Stimulated activated CD4-positive, alpha-beta T cell treated with anti-CD3 and anti-CD28 coated beads, Interleukin-4, amount 100 ng/mL, for 4 hours (primary cell): Measurements from ENCODE around the gene BAZ1B.
A peak's percentile ranks its signal among the peaks of the same experiment; 100 is the strongest.
"Not testable (repeated sequence)": the region's sequence is repeated elsewhere in the genome, so short reads cannot be mapped to it uniquely, and the experiment has no call there.

Source experiments
- DNase-seq, 2 experiments: peaks; one replicate each; pipeline ENCODE4 v3.0.0-alpha.2; 2020

The BAZ1B gene

DNA sequence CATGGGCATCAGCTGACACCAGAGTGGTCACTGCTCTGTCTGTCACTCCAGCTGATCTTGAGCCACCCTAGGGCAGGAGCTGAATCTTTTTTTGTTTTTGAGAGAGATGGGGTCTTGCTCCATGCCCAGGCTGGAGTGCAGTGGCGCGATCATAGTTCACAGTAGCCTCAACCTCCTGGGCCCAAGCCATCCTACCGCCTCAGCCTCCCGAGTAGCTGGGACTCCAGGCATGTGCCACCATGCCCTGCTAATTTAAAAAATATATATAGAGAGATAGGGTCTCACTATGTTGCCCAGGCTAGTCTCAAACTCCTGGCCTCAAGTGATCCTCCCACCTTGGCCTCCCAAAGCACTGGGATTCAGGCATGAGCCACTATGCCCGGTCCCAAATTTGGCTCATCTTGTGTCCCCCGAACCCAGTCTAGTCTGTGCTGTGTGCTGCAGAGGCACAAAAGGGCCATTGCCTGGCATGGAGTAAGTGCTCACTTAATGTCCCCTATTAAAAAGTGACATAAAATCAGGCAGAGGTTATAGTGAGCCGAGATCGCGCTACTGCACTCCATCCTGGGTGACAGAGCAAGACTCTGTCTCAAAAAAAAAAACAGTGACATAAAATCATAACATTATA, 96.6 kb downstream of the BAZ1B start:
- DNase-seq: no peak

DNA sequence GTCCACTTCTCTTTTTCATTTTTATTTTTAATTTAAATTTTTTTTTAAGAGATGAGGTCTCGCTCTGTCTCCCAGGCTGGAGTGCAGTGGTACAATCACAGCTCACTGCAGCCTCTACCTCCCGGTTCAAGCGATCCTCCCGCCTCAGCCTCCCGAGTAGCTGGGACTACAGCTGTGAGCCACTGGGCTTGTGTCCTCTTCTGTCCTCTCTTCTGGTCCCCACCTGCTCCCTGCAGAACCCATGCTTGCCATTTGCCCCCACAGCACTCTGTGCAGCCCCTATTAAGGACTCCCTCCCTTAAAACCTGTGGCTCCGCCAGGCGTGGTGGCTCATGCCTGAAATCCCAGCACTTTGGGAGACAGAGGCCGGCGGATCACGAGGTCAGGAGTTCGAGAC, 97.6 kb downstream of the BAZ1B start:
- DNase-seq: no peak

DNA sequence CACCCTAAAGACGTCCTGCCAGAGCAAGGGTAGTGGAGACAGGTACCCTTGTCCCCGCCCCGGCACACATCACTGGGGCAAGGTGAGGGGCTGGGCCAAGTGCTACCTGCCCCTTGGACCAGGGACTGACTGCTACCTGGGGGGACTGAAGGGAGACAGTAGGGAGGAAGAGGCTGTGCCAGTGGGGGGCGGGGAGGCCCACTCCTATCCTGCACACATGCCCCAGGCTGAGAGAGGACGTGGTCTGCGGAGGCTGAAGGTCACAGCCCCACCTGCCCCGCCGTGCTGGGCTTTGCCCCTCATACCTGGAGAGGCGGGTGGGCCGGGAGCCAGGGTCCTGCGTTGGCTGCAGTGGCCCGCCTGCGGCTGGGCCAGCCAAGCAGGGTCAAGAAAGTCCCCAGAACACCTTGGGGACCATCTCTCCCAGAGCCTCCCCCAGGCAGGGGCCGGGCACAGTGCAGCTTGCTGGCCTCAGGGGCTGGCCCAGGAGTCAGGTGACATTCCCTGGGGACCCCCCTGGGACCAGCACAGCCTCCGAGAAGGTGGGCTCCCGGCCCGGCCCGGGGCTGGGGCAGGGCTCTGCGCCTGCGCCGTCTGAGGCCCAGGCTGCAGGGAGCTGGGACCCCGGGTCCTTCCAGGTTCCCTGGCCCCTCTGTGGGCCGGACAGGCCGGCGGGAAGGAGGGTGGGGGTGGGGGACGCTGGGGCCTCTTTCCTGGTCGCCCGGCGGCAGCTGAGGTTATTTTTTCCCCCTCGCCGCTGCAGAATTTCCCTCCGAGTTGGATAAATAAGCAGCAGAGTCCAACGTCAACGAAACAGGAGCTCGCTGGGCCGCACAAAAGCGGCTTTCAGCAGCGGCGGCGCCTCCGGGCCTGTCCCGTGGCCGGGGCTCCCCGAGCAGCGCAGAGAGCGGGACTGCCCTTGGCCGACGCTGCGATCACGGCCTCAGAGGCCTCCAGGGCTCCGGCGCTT, 98.3 kb downstream of the BAZ1B start:
- no peak for DNase-seq

DNA sequence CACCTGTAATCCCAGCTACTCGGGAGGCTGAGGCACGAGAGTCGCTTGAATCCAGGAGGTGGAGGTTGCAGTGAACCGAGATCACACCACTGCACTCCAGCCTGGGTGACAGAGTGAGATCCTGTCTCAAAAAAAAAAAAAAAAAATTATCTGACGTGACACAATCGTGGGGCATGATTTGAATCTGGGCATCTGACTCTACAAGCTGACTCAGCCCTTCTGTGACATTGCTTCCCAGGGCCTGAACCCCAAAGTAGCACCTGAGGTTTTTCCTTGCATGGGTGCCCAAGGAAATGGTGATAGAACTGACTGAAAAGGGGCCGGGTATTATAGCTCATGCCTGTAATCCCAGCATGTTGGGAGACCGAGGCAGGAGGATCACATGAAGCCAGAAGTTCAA, 101.5 kb downstream of the BAZ1B start:
- not testable (repeated sequence) for DNase-seq

DNA sequence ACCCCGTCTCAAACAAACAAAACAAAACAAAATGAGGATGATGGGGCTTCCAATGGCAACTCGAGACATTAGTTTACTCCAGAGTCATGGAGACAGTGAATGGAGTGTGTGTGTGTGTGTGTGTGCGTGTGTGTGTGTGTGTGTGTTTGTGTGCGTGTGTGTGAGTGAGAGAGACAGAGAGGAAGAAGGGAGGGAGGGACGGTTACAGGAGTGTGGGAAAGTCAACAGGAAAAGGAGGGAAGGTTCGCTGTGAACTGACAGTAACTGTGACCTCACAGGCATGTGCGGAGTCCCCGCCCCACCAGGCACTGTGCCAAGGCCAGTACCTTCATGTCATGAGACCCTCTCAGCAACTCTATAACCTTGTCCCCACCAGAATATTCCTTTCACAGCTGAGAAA, 102.1 kb downstream of the BAZ1B start:
- DNase-seq: not testable (repeated sequence)

DNA sequence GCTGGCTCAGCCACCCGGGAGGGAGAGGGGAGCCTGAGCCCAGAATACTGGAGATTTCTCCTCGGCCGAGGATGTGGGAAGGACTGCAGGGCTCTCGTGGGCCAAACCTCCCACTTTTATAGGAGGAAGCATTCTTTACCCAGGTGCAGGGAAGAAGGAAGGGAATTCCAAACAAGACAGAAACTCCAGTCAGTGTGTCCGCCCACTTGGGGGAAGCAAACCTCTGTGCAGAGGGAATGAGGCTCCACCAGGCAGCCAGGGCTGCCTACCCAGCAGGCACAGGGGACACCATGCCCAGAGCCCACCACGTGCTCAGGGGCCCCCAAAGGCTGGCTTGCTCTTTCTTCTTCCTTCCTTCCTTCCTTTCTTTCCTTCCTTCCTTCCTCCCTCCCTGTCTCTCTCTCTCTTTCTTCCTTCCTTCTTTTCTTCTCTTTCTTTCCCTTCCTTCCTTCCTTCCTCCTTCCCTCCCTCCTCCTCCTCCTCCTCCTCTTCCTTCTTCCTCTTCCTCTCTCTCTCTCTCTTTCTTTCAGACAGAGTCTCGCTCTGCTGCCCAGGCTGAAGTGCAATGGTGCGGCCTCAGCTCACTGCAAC, 103.9 kb downstream of the BAZ1B start:
- DNase-seq: no peak

DNA sequence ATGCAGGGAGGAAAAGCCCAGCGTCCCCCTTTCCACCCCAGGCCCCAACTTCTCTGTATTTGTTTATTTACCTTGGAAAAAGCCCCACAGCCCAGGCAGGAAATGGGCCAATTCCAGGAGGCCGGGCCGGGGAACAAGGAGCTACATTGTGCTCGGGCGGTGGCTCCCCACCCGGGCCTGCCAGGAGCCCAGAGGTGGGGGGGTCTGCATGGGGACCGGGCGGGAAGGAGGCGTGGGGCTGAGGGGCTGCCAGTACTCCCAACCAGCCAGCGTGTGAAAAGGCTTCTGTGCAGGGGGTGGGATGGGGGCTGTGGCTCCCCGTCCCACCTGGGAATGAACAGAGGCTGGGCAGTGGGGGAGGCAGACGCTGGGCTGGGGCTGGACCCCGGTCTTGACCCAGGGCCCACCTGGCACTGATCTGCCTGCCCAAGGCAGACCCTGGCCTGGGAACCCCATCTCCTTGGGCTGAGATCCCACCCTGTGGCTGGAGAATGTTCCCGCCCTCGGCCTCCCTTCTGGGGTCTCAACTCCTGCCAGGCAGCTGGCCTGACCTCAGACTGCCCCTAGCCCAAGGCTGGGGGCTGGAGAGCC, 111.5 kb downstream of the BAZ1B start:
- DNase-seq: not testable (repeated sequence)

DNA sequence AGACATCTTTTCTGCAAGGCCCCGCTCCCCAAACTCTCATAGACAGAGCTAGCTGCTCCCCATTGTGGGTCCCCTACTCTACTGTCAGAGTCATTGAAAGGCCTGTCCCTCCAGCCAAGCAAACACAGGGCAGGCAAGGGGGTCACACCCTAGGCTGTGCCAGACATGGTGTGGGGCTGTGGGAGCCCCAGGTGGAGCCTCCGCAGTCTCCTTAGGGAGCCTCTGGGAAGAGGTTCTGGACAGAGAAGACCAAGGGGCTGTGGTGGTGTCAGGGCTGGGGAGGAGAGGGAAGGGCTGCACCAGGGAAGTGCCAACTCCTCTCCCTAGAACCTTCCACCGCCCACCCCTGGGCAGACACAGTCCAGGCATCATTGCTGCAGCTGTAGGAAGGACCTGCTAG, 117.2 kb downstream of the BAZ1B start:
- DNase-seq: not testable (repeated sequence)

DNA sequence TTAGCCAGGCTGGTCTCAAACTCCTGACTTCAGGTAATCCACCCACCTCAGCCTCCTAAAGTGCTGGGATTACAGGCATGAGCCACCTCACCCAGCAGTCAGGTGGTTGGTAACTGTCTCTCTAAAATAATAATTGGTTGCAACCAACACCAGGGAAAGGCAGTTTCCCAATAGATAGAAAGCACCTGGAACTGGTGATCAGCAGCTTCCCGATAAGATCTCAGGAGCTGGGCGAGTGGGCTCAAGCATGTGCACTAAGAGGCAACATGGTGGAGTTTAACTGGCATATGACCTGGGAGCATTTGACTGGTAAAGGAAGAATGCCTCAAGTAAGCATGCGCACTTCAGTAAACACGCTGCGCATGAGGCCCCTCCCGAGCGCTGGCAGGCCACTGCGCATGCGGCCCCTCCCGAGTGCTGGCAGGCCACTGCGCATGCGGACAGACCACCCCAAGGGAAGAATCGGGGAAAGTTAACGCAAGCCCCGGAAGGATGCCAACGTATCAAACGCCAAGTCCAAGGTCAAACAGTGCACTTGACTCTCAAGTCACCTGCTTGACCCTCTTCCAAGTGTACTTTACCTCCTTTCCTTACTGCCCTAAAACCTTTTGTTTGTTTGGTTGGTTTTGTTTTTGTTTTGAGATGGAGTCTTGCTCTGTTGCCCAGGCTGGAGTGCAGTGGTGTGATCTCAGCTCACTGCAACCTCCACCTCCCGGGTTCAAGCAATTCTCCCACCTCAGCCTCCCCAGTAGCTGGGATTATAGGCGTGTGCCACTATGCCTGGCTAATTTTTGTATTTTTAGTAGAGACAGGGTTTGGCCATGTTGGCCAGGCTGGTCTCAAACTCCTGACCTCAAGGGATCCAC, 122.7 kb downstream of the BAZ1B start:
- DNase-seq: peak; percentile 69 to 73

DNA sequence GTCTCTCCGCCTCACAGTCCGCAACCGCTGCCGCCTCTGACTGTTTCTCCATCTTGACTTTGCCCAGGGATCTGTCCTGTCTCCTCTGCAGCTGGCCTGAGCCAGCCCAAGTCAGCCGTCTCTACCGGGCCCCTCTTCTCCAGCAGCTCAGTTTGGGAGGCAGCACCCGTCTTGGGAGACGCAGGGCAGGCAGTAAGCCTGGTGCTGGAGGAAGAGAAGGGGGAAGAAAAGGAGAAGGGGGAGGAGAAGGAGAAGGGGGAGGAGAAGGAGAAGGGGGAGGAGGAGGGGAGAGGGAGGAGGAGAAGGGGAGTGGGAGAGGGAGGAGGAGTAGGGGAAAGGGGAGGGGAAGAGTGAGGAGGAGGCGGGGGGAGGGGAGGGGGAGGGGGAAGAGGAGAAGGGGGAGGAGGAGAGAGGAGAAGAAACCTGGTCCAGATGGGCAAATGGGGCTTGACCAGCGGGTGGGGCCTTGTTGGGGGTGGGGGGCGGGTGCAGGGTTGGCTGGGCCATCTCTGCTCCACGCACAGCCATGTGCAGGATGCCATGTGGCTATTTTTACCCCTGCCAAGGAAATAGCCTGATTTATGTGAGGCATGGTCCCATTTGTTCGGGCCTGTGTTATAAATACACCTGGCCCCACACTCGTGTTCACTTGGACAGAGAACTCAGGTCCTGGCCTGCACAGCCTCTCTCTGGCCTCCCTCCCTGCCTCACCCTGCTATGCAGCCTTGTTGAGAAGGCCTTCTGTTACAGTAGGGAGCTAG, 124.4 kb downstream of the BAZ1B start:
- no peak for DNase-seq

DNA sequence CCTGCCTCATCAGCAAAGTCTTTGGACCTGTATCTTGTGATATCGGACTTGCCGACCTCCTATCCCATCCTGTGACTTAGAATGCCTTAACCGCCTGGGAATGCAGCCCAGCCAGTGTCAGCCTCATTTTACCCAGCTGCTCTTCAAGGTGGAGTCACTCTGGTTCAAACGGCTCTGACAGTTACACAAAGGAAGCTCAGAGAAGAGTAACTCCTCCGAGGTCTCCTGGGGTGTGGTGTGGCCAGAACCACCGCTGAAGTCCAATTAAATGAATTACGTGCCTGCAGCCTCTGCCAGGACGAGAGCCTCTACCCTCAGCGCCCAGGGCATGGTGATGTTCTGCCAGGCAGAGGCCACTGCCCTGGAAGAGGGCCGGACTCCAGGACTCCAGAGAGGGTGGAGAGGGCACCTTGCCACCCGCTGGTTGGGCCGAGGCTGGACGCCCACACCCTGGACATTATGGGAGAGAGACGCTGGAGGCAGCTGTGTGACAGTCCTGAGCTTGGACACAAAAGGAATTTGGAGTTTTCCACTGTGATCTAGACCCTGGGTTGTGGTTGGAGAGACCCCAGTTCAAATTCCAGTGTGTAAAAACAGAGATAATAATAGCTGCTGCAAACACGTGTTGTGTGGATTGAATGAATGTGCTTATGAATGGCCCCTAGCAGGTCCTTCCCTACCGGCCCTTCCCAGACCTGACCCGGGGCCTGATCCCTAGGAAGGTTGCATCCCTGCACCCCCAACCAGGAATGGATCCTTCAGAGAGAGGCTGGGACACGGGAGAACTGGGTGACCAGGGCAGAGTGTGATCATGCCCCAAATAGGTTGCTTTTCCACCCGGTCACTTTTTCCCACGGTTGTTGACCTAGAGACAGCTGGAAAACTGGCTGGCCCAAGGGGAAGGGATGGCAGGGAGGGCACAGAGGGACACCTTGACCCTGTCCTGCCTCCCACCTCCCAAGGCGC, 126.3 kb downstream of the BAZ1B start:
- no peak for DNase-seq

DNA sequence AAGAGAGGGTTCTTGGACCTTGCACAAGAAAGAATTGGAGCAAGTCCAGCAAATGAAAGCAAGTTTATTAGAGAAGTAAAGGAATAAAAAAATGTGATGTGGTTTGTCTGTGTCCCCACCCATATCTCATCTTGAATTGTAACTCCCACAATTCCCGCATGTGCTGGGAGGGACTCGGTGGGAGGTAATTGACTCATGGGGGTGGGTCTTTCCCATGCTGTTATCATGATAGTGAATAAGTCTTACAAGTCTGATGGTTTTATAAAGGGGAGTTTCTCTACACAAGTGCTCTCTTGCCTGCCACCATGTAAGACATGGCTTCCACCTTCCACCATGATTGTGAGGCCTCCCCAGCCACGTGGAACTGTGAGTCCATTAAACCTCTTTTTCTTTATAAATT, 127.7 kb downstream of the BAZ1B start:
- DNase-seq: no peak

DNA sequence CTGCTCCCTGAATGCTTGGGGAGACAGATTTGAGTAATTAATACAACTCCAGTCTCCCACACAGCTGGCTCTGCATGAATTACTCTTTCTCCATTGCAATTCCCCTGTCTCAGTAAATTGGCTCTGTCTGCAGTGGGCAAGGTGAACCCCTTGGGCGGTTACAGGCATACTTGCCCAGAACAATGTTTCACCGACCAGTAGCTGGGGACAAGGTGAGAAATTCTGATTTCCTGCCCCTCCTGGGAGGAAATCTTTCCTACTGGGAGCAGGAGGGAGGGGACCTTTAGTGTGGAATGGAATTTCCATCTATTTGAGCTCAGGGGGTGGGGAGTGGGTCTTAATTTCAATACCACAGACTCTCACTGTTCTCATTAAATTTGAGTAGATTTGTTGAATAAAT, 130.7 kb downstream of the BAZ1B start:
- no peak for DNase-seq
